GM18499 (cell line): Measurements from ENCODE around the gene TIPRL.
"Not testable (repeated sequence)": the region's sequence is repeated elsewhere in the genome, so short reads cannot be mapped to it uniquely, and the experiment has no call there.

Experiments used
- ATAC-seq: cut with Tn5 transposase; IDR thresholded peaks from one replicate; pipeline ENCODE4 v1.9.1; 2021; ENCODE audit warnings: moderate number of reproducible peaks; ENCODE audit not compliant: insufficient read depth, unreplicated experiment

TIPRL gene

GRCh38 chr1:168157638-168158037 is 21.1 kb upstream of the TIPRL start:
- no peak for ATAC-seq

GRCh38 chr1:168159251-168159650 is 19.5 kb upstream of the TIPRL start:
- ATAC-seq = no peak

- no peak for ATAC-seq
Observed at GRCh38 chr1:168159979-168160378, 18.8 kb upstream of the TIPRL start.

GRCh38 chr1:168161459-168161858 is 17.3 kb upstream of the TIPRL start:
- ATAC-seq = no peak

GRCh38 chr1:168163670-168164069 is 15.1 kb upstream of the TIPRL start:
- ATAC-seq = no peak

GRCh38 chr1:168164771-168165170 is 14.0 kb upstream of the TIPRL start:
- ATAC-seq = no peak

GRCh38 chr1:168167806-168168205 is 11.0 kb upstream of the TIPRL start:
- ATAC-seq = no peak

- ATAC-seq = no peak
Observed at GRCh38 chr1:168170564-168171508, 7.9 kb upstream of the TIPRL start.

GRCh38 chr1:168172250-168172915 is 6.4 kb upstream of the TIPRL start:
- ATAC-seq = no peak

GRCh38 chr1:168178227-168178637 is 530 bp upstream of the TIPRL start:
- no peak for ATAC-seq

GRCh38 chr1:168179438-168180147 is 831 bp downstream of the TIPRL start:
- ATAC-seq = no peak

- no peak for ATAC-seq
Observed at GRCh38 chr1:168180148-168180524, 1.4 kb downstream of the TIPRL start.

GRCh38 chr1:168181063-168181720 is 2.4 kb downstream of the TIPRL start:
- not testable (repeated sequence) for ATAC-seq

- no peak for ATAC-seq
Observed at GRCh38 chr1:168187177-168187576, 8.4 kb downstream of the TIPRL start.

GRCh38 chr1:168190403-168190802 is 11.6 kb downstream of the TIPRL start:
- no peak for ATAC-seq

- no peak for ATAC-seq
Observed at GRCh38 chr1:168195199-168196135, 16.7 kb downstream of the TIPRL start.

GRCh38 chr1:168199056-168199455 is 20.3 kb downstream of the TIPRL start:
- no peak for ATAC-seq

- no peak for ATAC-seq
Observed at GRCh38 chr1:168202941-168203654, 24.3 kb downstream of the TIPRL start.

- no peak for ATAC-seq
Observed at GRCh38 chr1:168206111-168206510, 27.3 kb downstream of the TIPRL start.
